Astrocyte of the hippocampus (primary cell): ENCODE results near the gene RNF169.

Source experiments
- DNase-seq: peaks from one replicate; pipeline ENCODE4 v3.0.0; 2011; ENCODE audit warnings: low read depth, low spot score

RNF169 gene

DNA sequence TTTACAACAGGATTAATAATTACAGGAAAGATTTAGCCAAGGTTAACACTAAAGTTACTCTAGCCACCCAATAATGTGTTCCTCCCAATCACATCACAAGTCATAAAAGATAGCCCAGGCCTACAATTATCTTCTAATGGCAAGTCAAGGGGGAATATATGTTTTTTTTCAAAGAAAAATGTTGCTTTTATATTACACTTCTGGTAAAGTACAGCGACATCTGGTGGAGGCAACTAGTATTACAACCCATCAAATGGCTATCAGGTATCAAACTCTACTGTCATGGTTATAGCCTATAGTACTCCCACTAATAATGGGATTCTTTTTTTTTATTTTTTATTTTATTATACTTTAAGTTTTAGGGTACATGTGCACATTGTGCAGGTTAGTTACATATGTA is 128.5 kb downstream of the RNF169 start:
- DNase-seq = peak; percentile 15
